ENCODE measurements around the gene PGF.

- TF ChIP-seq CTCF (optimal IDR thresholded peaks at IDR 0.05 in 1 of 3, IDR thresholded peaks at IDR 0.05 in 1 of 3, conservative IDR thresholded peaks at IDR 0.05 in 1 of 3; ENCODE audit: extremely low read depth in 1 of 3, insufficient read depth in 2 of 3, low read length in 3 of 3) (no peak), EZH2 (IDR thresholded peaks at IDR 0.05; ENCODE audit: low read length) (no peak)
These were observed 3.2 kb downstream of the PGF start for GRCh38 chr14:74952180-74952665.

All from keratinocyte (primary cell).